Myocyte (in vitro differentiated cells): ENCODE results near the gene SYVN1. TPM values are rescaled to one million over a fixed set of nuclear protein-coding genes. Genes with fewer than 3 reads are reported as not detected.

Source experiments
- DNase-seq: peaks from one replicate; pipeline ENCODE4 v3.0.0-alpha.2; 2012; ENCODE audit warnings: low read depth
- total RNA-seq: library from RNA; depleted of rRNA; stranded (reverse); fragments of >200 nt; gene quantifications from 2 replicates; pipeline ENCODE4 v1.2.3, GENCODE V29; 2014

The SYVN1 gene
- total RNA-seq, 1 donor from 2014 or later = 25.1 TPM

DNA sequence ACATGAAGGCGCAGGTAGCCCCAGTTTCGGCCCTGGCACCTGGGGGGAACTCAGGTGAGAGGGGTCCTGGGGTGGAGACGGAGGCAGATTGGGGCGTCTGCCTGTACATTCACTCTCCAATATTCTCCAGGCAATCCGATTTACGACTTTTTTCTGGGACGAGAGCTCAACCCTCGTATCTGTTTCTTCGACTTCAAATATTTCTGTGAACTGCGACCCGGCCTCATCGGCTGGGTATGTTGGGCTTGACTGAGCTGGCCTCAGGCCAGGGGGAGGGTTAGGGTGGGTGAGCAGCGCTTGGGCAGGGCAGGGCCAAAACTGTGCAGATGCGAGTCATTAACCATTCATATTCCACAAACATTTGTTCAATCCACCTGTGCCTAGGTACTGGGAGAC lies 21.0 kb downstream of the SYVN1 start:
- DNase-seq = no peak

DNA sequence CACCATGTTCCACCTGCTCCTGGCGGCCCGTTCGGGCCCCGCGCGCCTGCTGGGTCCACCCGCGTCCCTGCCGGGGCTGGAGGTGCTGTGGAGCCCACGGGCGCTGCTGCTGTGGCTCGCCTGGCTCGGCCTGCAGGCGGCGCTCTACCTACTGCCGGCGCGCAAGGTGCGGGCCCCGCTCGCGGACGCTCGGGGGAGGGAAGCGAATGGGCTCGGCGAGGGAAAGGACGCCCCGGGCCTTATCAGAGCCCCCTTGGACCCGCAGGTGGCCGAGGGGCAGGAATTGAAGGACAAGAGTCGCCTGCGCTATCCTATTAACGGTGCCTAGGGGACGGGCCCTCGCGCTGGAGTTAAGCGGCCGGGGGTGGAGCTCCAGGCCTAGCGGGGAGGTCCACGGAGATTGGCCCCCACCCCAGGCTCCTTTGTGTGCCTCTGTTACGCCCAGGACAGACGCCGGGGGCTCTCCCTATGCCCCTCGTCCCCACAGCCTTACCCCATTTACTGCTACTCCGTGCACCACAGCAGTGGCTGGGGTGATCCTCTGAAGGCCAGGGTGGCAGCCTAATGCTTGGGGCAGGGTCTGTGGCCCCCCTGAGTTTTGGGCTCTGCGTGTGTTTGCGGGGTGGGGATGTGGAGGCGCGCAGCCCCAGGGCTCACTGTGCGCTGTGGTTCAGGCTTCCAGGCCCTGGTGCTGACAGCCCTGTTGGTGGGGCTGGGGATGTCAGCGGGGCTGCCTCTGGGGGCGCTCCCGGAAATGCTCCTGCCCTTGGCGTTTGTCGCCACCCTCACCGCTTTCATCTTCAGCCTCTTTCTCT lies 21.6 kb downstream of the SYVN1 start:
- peak; percentile 31 for DNase-seq

GRCh38 chr11:65111744-65112545 lies 22.4 kb downstream of the SYVN1 start, which contains the start of gene TM7SF2:
TM7SF2 (plus strand) TSS chr11:65111872; CDS start chr11:65112016, 144 bp downstream.
- DNase-seq = peak; percentile 93

DNA sequence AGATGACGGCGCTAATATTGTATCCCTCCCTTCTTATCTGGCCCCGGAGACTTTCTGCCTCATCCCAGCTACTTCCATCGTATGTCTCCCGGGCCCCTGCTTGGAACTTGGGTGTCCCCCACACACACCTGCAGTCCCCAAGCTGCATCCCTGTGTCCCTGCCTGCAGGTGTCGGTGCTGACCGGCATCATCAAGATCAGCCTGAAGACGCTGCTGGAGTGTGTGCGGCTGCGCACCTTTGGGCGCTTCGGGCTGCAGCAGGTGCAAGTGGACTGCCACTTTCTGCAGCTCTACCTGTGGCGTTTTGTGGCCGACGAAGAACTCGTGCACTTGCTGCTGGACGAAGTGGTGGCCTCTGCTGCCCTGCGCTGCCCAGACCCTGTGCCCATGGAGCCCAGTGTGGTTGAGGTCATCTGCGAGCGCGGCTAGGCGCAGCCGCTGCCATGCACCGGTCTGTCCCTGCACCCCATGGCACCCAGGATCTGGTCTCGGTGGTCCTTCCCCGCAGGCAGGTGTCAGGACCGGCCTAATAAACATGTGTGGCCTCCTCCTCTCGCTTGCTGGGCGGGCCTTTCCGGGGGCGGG lies 23.1 kb downstream of the SYVN1 start:
- DNase-seq = no peak

- peak; percentile 87 for DNase-seq
Observed at GRCh38 chr11:65110354-65110861, 23.9 kb downstream of the SYVN1 start.

GRCh38 chr11:65109231-65110198 lies 24.8 kb downstream of the SYVN1 start:
- DNase-seq = no peak

GRCh38 chr11:65108469-65109123 lies 25.7 kb downstream of the SYVN1 start:
- DNase-seq = no peak

DNA sequence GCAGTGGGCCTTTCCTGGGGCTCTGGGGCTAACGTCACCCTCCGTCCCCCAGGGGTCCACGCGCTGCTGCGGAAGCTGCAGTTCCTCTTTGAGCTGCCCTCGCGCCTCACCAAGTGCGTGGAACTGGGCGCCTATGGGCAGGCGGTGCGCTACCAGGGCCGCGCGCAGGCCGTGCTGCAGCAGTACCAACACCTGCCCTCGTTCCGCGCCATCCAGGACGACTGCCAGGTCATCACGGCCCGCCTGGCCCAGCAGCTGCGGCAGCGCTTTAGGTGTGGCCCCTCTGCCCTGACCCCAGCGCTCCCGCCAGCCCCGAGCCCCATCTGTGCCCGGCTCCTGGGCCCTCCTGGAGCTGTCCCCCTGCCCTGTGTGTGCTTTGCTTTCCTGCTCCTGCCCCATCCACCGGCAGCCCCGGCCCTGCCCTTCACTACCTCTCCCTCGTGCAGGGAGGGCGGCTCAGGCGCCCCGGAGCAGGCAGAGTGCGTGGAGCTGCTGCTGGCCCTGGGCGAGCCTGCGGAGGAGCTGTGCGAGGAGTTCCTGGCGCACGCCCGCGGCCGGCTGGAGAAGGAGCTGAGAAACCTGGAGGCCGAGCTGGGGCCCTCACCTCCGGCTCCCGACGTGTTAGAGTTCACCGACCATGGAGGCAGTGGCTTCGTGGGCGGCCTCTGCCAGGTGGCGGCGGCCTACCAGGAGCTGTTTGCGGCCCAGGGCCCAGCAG lies 26.4 kb downstream of the SYVN1 start:
- no peak for DNase-seq

- no peak for DNase-seq
Observed at GRCh38 chr11:65107078-65107477, 27.2 kb downstream of the SYVN1 start.

- no peak for DNase-seq
Observed at GRCh38 chr11:65104628-65105027, 29.7 kb downstream of the SYVN1 start.

DNA sequence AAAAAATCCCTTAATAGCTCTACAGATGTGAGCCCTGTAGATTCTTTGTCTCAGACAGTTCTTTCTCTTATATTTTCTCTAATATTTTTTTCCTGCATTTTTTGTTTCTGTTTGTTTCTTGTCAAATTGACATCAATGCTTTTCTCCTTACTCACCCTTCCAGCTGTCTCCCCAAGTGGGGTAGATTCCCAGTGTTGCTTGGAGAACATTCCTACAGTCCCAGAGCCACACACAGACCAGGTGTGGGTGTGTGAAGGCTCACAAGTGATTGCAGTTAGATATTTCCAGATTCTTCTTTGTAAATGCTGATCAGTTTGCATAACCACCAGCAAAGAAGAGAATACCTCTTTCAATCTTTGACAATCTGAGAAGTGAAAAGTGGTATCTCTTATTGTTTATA lies 30.8 kb downstream of the SYVN1 start:
- DNase-seq = peak; percentile 59

GRCh38 chr11:65102142-65103095 lies 31.9 kb downstream of the SYVN1 start:
- DNase-seq = no peak

GRCh38 chr11:65100674-65101350 lies 33.5 kb downstream of the SYVN1 start:
- DNase-seq = no peak

- DNase-seq = no peak
Observed at GRCh38 chr11:65096926-65097325, 37.4 kb downstream of the SYVN1 start.

DNA sequence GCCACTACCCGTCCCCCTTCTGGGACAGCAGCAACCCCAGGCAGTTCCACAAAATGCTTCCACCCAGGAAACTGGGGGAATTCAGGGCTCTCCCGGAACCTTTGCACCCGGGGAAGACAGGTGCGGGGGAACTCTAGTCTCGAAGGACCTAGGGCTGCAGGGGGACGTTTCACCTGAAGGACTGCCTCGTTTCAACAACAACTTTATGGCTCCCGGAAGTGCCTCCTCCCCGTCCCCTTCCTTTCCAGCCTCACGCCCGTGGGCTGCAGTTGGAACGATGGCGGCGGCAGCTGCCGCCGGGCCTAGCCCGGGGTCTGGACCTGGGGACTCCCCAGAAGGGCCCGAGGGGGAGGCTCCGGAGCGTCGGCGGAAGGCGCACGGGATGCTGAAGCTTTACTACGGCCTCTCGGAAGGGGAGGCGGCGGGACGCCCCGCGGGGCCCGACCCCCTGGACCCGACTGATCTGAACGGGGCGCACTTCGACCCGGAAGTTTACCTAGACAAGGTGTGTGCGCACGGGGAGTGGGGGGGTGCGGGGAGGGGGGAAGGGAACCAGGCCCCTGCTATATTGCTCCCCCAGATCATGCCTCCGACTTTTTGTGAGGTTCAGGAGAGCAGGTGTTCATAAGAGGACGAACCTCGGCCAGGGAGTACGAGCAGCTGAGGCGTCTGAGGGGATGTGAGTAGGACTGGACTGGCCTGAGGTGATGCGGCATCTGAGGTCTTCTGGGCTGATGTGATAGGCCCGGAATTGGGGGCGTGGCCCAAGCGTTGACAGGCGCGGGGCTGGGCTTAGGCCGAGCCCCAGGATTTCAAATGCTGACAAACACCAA lies 38.1 kb downstream of the SYVN1 start, which contains the start of gene VPS51:
Gene VPS51 (plus strand): TSS at position 241 of the 833 bp plus-strand sequence. CDS start 37 bp downstream, at position 278.
- peak; percentile 90 for DNase-seq

GRCh38 chr11:65095427-65095826 lies 38.9 kb downstream of the SYVN1 start:
- no peak for DNase-seq
